GM12891 (cell line): ENCODE results near the gene MYO9B.
"Not testable (repeated sequence)": the region's sequence is repeated elsewhere in the genome, so short reads cannot be mapped to it uniquely, and the experiment has no call there.

Source experiments
- DNase-seq: peaks from one replicate; pipeline ENCODE4 v3.0.0; 2011; ENCODE audit warnings: low spot score; ENCODE audit not compliant: insufficient read length
- FAIRE-seq: peaks from 2 replicates; lab custom pipeline; 2011; peaks lifted over from hg19 to GRCh38; lab: Jason Lieb, UNC
- PAX5 ChIP-seq: IDR thresholded peaks from 2 replicates; pipeline ENCODE4 v1.6.1; 2011; ENCODE audit warnings: low read length, moderate library complexity, mild to moderate bottlenecking; ENCODE audit not compliant: insufficient read depth, severe bottlenecking
- POLR2A ChIP-seq: IDR thresholded peaks from 2 replicates; pipeline ENCODE4 v1.6.1; 2011; ENCODE audit warnings: low read depth, low read length, control low read depth
- POLR2AphosphoS5 ChIP-seq: IDR thresholded peaks from 2 replicates; pipeline ENCODE4 v1.6.1; 2011; ENCODE audit warnings: low read depth, low read length, control low read depth
- POU2F2 ChIP-seq: IDR thresholded peaks from 2 replicates; pipeline ENCODE4 v1.6.1; 2011; ENCODE audit warnings: low read depth, mild to moderate bottlenecking, control low read depth, low read length, moderate library complexity
- SPI1 ChIP-seq: IDR thresholded peaks from 2 replicates; pipeline ENCODE4 v1.6.1; 2011; ENCODE audit warnings: low read depth, low read length, control low read depth
- TAF1 ChIP-seq: IDR thresholded peaks from 2 replicates; pipeline ENCODE4 v1.6.1; 2011; ENCODE audit warnings: low read depth, low read length, control low read depth

MYO9B gene

GRCh38 chr19:17097593-17098126 is 22.1 kb downstream of the MYO9B start:
- FAIRE-seq (no peak), DNase-seq (no peak)
- no peak for TF ChIP-seq SPI1
- TF ChIP-seq TAF1, result no peak

GRCh38 chr19:17098326-17098725 is 22.7 kb downstream of the MYO9B start:
- FAIRE-seq (no peak), DNase-seq (no peak)
- TF ChIP-seq PAX5 (no peak), POU2F2 (no peak), TAF1 (no peak), SPI1 (no peak), POLR2A (no peak), POLR2AphosphoS5 (no peak)

GRCh38 chr19:17101686-17102628 is 26.4 kb downstream of the MYO9B start:
- DNase-seq (no peak), FAIRE-seq (no peak)
- TF ChIP-seq TAF1 (no peak), POLR2A (no peak), SPI1 (no peak), PAX5 (no peak), POLR2AphosphoS5 (no peak), POU2F2 (no peak)

GRCh38 chr19:17103177-17103576 is 27.6 kb downstream of the MYO9B start:
- FAIRE-seq (no peak), DNase-seq (no peak)
- TF ChIP-seq POU2F2 (no peak), TAF1 (no peak)

- FAIRE-seq (peak; percentile 51), DNase-seq (no peak)
- TF ChIP-seq POU2F2, result no peak
- TF ChIP-seq POLR2A, result no peak
- TF ChIP-seq PAX5, result no peak
- no peak for TF ChIP-seq SPI1
- TF ChIP-seq TAF1, result no peak
- no peak for TF ChIP-seq POLR2AphosphoS5
Measured at GRCh38 chr19:17104679-17105078, 29.1 kb downstream of the MYO9B start.

- DNase-seq (peak; percentile 46), FAIRE-seq (peak; percentile 93)
- TF ChIP-seq SPI1, result peak; percentile 97
- TF ChIP-seq TAF1, result no peak
- no peak for TF ChIP-seq PAX5
- peak; percentile 96 for TF ChIP-seq POU2F2
- TF ChIP-seq POLR2A, result peak; percentile 43; the same call in 1 of the 2 replicates
Measured at GRCh38 chr19:17105556-17105955, 30.0 kb downstream of the MYO9B start.

GRCh38 chr19:17106964-17107363 is 31.4 kb downstream of the MYO9B start:
- FAIRE-seq, DNase-seq: not testable (repeated sequence)

- FAIRE-seq (peak; percentile 61), DNase-seq (no peak)
- no peak for TF ChIP-seq PAX5
- TF ChIP-seq POLR2A, result 0 out of 2 replicates have a peak, but pooled peaks have one; percentile 26
- TF ChIP-seq POLR2AphosphoS5, result no peak
- TF ChIP-seq SPI1, result no peak
- TF ChIP-seq POU2F2, result no peak
- no peak for TF ChIP-seq TAF1
Measured at GRCh38 chr19:17107546-17108452, 32.2 kb downstream of the MYO9B start.

- TF ChIP-seq TAF1 (no peak), SPI1 (no peak), POLR2AphosphoS5 (no peak), POU2F2 (no peak), PAX5 (no peak), POLR2A (no peak)
- DNase-seq (no peak), FAIRE-seq (no peak)
Measured at GRCh38 chr19:17108453-17108784, 32.8 kb downstream of the MYO9B start.
